GM12878 (cell line): ENCODE data around the gene DOHH. TPM values are rescaled to one million over a fixed set of nuclear protein-coding genes. Genes with fewer than 3 reads are reported as not detected.

Source experiments
- BCL11A ChIP-seq: IDR thresholded peaks from 2 replicates; pipeline ENCODE4 v1.6.1; 2011; ENCODE audit warnings: low read depth, low read length
- CBX5 ChIP-seq: sonication (generic); IDR thresholded peaks from 2 replicates; pipeline ENCODE4 v1.6.1; 2016; ENCODE audit warnings: low read depth, moderate library complexity, mild to moderate bottlenecking, inconsistent platforms
- EGR1 ChIP-seq, 2 experiments: IDR thresholded peaks; 1 replicate in 1 of 2; 2 replicates in 1 of 2; pipeline ENCODE4 v1.6.1; 2011 to 2012; ENCODE audit warnings: low read depth in 2 of 2, low read length in 2 of 2, borderline replicate concordance in 1 of 2, mild to moderate bottlenecking in 1 of 2, moderate library complexity in 1 of 2
- POLR2AphosphoS2 ChIP-seq: IDR thresholded peaks from 2 replicates; pipeline ENCODE4 v1.6.1; 2011; ENCODE audit warnings: low read depth, mild to moderate bottlenecking, low read length, improper control_type of control experiment, moderate library complexity
- RB1 ChIP-seq: fragments of 450-650 bp; formaldehyde crosslinking; IDR thresholded peaks from 2 replicates; pipeline ENCODE4 v1.6.1; 2017; ENCODE audit warnings: mild to moderate bottlenecking, borderline replicate concordance
- TARDBP ChIP-seq: IDR thresholded peaks from 2 replicates; pipeline ENCODE4 v1.6.1; 2016; ENCODE audit warnings: borderline replicate concordance
- TCF12 ChIP-seq: IDR thresholded peaks from 2 replicates; pipeline ENCODE4 v1.6.1; 2011; ENCODE audit warnings: low read depth, mild to moderate bottlenecking, low read length
- polyA plus RNA-seq, 11 experiments: library from polyadenylated mRNA; depleted of rRNA in 4 of 11; unstranded in 6 of 11; stranded (reverse) in 5 of 11; fragments of >200 nt; fragmentation: Nextera tagmentation in 4 of 11; fragmentation: Illumina TruSeq in 1 of 11; extraction: Ambion mirVana in 4 of 11; extraction: Trizol in 1 of 11; gene quantifications; 1 replicate in 1 of 11; 2 replicates in 10 of 11; pipeline versions ENCODE4 v1.2.1 to v1.2.3, GENCODE V29; 2011 to 2016; ENCODE audit warnings: inconsistent platforms in 2 of 11, missing spikeins in 2 of 11, low read depth in 1 of 11
- total RNA-seq, 4 experiments: library from RNA; depleted of rRNA in 3 of 4; stranded (reverse); fragments of >200 nt in 3 of 4; fragmentation: Illumina TruSeq in 1 of 4; extraction: Trizol in 1 of 4; gene quantifications; 2 replicates each; pipeline versions ENCODE4 v1.2.1 to v1.2.3, GENCODE V29; 2013 to 2021
- TF ChIP-seq, protein P1 (sequence below): fragments of 450-650 bp; formaldehyde crosslinking; IDR thresholded peaks from 2 replicates; pipeline ENCODE4 v1.5.0; 2022; ENCODE audit warnings: mild to moderate bottlenecking, missing genetic modification characterization
- TF ChIP-seq, protein P2 (sequence below): fragments of 150-350 bp; IDR thresholded peaks from 2 replicates; pipeline ENCODE4 v1.6.1; 2016; ENCODE audit warnings: low read depth, low read length
- TF ChIP-seq, protein P3 (sequence below): fragments of 450-650 bp; IDR thresholded peaks from 2 replicates; pipeline ENCODE4 v1.6.1; 2017; ENCODE audit warnings: borderline replicate concordance
- TF ChIP-seq, protein P4 (sequence below): IDR thresholded peaks from 2 replicates; pipeline ENCODE4 v1.6.1; 2012; ENCODE audit warnings: low read depth, low read length, improper control_type of control experiment

DOHH gene
- total and polyA plus RNA-seq, 10 of the 15 experiments (the other 5 are each of a cell fraction or from before 2014, with no cell fraction given) = 0.11 to 28.6 (median 11.7) TPM

DNA sequence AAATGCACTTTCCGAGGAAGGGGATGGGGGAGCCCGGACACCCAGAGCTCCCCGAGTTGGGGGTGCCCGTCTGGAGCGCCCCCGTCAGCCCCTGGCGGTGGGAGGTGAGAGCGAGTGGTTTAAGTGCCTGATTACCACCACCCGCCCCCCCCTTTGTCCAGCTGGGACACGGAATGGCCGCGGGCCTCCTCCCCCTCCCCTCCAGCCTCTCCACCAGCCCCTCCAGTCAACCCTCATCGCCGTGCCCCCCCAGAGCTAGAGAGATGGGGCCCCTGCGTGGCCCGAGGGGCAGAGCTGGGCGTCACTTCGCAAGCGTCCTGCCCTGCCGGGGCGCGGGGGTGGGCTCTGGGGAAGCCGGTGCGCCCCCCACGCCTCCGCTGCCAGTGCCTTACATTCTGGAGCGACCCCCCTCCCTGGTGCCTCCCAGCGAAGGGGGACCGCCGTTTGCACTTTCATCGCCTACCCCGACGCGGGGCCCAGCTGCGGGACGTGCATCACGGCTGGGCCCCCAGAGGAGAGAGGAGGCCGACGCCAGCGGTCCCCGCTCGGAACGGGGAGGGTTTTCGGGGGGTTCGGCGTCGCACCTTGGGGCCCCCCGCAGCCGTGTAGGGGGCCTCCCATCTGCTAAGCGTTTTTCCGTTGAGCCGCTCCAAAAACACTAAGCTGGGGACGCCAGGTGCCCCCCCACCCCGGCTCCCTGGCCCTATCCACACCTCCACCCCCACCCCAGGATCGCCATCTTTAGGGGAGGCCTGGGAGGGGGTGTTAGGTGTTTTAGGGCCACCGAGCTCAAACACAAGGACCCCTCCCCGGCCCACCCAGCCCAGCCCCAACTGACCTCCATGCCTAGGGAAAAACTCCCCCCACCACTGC, 36.5 kb downstream of the DOHH start (continued):
- TF ChIP-seq, protein P1, sequence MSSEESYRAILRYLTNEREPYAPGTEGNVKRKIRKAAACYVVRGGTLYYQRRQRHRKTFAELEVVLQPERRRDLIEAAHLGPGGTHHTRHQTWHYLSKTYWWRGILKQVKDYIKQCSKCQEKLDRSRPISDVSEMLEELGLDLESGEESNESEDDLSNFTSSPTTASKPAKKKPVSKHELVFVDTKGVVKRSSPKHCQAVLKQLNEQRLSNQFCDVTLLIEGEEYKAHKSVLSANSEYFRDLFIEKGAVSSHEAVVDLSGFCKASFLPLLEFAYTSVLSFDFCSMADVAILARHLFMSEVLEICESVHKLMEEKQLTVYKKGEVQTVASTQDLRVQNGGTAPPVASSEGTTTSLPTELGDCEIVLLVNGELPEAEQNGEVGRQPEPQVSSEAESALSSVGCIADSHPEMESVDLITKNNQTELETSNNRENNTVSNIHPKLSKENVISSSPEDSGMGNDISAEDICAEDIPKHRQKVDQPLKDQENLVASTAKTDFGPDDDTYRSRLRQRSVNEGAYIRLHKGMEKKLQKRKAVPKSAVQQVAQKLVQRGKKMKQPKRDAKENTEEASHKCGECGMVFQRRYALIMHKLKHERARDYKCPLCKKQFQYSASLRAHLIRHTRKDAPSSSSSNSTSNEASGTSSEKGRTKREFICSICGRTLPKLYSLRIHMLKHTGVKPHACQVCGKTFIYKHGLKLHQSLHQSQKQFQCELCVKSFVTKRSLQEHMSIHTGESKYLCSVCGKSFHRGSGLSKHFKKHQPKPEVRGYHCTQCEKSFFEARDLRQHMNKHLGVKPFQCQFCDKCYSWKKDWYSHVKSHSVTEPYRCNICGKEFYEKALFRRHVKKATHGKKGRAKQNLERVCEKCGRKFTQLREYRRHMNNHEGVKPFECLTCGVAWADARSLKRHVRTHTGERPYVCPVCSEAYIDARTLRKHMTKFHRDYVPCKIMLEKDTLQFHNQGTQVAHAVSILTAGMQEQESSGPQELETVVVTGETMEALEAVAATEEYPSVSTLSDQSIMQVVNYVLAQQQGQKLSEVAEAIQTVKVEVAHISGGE (CRISPR knock-in tag) = no peak
- TF ChIP-seq BCL11A (no peak), TCF12 (no peak), RB1 (no peak), POLR2AphosphoS2 (no peak), TARDBP (no peak), CBX5 (no peak), EGR1 (IDR thresholded peaks at IDR 0.05; ENCODE audit: borderline replicate concordance in 1 of 2, low read depth in 2 of 2, low read length in 2 of 2) (no peak)
- TF ChIP-seq, protein P2, sequence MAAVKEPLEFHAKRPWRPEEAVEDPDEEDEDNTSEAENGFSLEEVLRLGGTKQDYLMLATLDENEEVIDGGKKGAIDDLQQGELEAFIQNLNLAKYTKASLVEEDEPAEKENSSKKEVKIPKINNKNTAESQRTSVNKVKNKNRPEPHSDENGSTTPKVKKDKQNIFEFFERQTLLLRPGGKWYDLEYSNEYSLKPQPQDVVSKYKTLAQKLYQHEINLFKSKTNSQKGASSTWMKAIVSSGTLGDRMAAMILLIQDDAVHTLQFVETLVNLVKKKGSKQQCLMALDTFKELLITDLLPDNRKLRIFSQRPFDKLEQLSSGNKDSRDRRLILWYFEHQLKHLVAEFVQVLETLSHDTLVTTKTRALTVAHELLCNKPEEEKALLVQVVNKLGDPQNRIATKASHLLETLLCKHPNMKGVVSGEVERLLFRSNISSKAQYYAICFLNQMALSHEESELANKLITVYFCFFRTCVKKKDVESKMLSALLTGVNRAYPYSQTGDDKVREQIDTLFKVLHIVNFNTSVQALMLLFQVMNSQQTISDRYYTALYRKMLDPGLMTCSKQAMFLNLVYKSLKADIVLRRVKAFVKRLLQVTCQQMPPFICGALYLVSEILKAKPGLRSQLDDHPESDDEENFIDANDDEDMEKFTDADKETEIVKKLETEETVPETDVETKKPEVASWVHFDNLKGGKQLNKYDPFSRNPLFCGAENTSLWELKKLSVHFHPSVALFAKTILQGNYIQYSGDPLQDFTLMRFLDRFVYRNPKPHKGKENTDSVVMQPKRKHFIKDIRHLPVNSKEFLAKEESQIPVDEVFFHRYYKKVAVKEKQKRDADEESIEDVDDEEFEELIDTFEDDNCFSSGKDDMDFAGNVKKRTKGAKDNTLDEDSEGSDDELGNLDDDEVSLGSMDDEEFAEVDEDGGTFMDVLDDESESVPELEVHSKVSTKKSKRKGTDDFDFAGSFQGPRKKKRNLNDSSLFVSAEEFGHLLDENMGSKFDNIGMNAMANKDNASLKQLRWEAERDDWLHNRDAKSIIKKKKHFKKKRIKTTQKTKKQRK = no peak
- TF ChIP-seq, protein P3, sequence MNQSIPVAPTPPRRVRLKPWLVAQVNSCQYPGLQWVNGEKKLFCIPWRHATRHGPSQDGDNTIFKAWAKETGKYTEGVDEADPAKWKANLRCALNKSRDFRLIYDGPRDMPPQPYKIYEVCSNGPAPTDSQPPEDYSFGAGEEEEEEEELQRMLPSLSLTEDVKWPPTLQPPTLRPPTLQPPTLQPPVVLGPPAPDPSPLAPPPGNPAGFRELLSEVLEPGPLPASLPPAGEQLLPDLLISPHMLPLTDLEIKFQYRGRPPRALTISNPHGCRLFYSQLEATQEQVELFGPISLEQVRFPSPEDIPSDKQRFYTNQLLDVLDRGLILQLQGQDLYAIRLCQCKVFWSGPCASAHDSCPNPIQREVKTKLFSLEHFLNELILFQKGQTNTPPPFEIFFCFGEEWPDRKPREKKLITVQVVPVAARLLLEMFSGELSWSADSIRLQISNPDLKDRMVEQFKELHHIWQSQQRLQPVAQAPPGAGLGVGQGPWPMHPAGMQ = no peak
- TF ChIP-seq, protein P4, sequence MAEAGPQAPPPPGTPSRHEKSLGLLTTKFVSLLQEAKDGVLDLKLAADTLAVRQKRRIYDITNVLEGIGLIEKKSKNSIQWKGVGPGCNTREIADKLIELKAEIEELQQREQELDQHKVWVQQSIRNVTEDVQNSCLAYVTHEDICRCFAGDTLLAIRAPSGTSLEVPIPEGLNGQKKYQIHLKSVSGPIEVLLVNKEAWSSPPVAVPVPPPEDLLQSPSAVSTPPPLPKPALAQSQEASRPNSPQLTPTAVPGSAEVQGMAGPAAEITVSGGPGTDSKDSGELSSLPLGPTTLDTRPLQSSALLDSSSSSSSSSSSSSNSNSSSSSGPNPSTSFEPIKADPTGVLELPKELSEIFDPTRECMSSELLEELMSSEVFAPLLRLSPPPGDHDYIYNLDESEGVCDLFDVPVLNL = no peak
